GM12878 (cell line): ENCODE measurements around the gene SERPING1. TPM values are rescaled to one million over a fixed set of nuclear protein-coding genes. Genes with fewer than 3 reads are reported as not detected.
A peak's percentile ranks its signal among the peaks of the same experiment; 100 is the strongest.

Experiments used
- ATAC-seq: fragments of 200-7000 bp; cut with Tn5 transposase; 3 replicates; pipeline ENCODE4 v1.9.1; 2020; ENCODE audit warnings: mild to moderate bottlenecking, moderate library complexity
- BruUV-seq: library from RNA; stranded (reverse); fragments of 400-500 nt; replicated peaks from 2 replicates; lab custom pipeline; 2021; lab: Mats Ljungman, UMichigan
- CTCF ChIA-PET: fragments of 300-600 bp; sonication (Branson Sonifier 250); formaldehyde crosslinking; extraction: SDS; loops from one replicate; lab custom pipeline; 2021; ENCODE audit warnings: inconsistent platforms; lab: Yijun Ruan, JAX
- POLR2A ChIA-PET: fragments of 350-600 bp; formaldehyde crosslinking; extraction: SDS; loops from one replicate; lab custom pipeline; 2021; ENCODE audit warnings: inconsistent platforms; lab: Charles Lee
- RAD21 ChIA-PET: fragments of 300-600 bp; sonication (Branson Sonifier 250); formaldehyde crosslinking; loops from one replicate; lab custom pipeline; 2023; ENCODE audit warnings: antibody characterized with exemption; ENCODE audit not compliant: unreplicated experiment; lab: Charles Lee
- SMC1A ChIA-PET: fragments of 300-600 bp; sonication (Branson Sonifier 250); formaldehyde crosslinking; loops from one replicate; lab custom pipeline; 2023; ENCODE audit not compliant: unreplicated experiment, uncharacterized antibody; lab: Charles Lee
- DNase-seq: peaks from one replicate; pipeline ENCODE4 v3.0.0-alpha.2; 2011; ENCODE audit warnings: low read depth, low spot score
- FAIRE-seq: peaks from 3 replicates; lab custom pipeline; 2011; peaks lifted over from hg19 to GRCh38; lab: Jason Lieb, UNC
- H2AFZ ChIP-seq: 2 replicates; pipeline ENCODE4 v1.6.0; 2011; ENCODE audit warnings: low read depth, low read length, control low read depth; ENCODE audit not compliant: control insufficient read depth
- H3K27ac ChIP-seq: 2 replicates; pipeline ENCODE4 v1.5.1; 2011; ENCODE audit warnings: control low read depth; ENCODE audit not compliant: control insufficient read depth, insufficient read depth
- H3K27me3 ChIP-seq, 2 experiments: replicated peaks in 1 of 2; 2 replicates each; pipeline versions ENCODE4 v1.6.0 to v1.6.1; 2011; ENCODE audit warnings: low read length in 1 of 2; ENCODE audit not compliant: control insufficient read depth in 2 of 2, insufficient read depth in 2 of 2
- H3K36me3 ChIP-seq, 2 experiments: 2 replicates each; pipeline ENCODE4 v1.5.1; 2011; ENCODE audit warnings: low read length in 1 of 2; ENCODE audit not compliant: control insufficient read depth in 2 of 2, insufficient read depth in 2 of 2
- H3K4me1 ChIP-seq: 2 replicates; pipeline ENCODE4 v1.6.1; 2011; ENCODE audit warnings: mild to moderate bottlenecking, low read length, moderate library complexity, mixed read lengths; ENCODE audit not compliant: control insufficient read depth, insufficient read depth
- H3K4me2 ChIP-seq: 2 replicates; pipeline ENCODE4 v1.6.0; 2011; ENCODE audit warnings: control low read depth; ENCODE audit not compliant: control insufficient read depth, insufficient read depth
- H3K4me3 ChIP-seq: fragments of 200-600 bp; sonication (generic); 2 replicates; pipeline ENCODE4 v1.5.1; 2016
- H3K79me2 ChIP-seq: 2 replicates; pipeline ENCODE4 v1.6.0; 2011; ENCODE audit warnings: low read length; ENCODE audit not compliant: control insufficient read depth, insufficient read depth
- H3K9ac ChIP-seq: 2 replicates; pipeline ENCODE4 v1.8.0; 2011; ENCODE audit warnings: low read length, control low read depth, mixed read lengths; ENCODE audit not compliant: control insufficient read depth, insufficient read depth
- H3K9me3 ChIP-seq: replicated peaks from 3 replicates; pipeline ENCODE4 v1.5.1; 2011; ENCODE audit warnings: mild to moderate bottlenecking, low read length; ENCODE audit not compliant: control insufficient read depth, insufficient read depth
- H4K20me1 ChIP-seq: 2 replicates; pipeline ENCODE4 v1.6.0; 2011; ENCODE audit not compliant: control insufficient read depth, insufficient read depth
- ASH2L ChIP-seq: fragments of 300-600, 200-600 bp; sonication (generic); IDR thresholded peaks from 2 replicates; pipeline ENCODE4 v1.6.1; 2017; ENCODE audit warnings: low read depth, mild to moderate bottlenecking, borderline replicate concordance
- ATF7 ChIP-seq: fragments of 450-650 bp; IDR thresholded peaks from 2 replicates; pipeline ENCODE4 v1.6.1; 2016; ENCODE audit warnings: low read depth, mild to moderate bottlenecking
- BHLHE40 ChIP-seq, 2 experiments: fragments of 450-650 bp in 1 of 2; IDR thresholded peaks; 2 replicates each; pipeline ENCODE4 v1.6.1; 2011 to 2017; ENCODE audit warnings: low read depth in 2 of 2, borderline replicate concordance in 1 of 2, improper control_type of control experiment in 1 of 2, low read length in 1 of 2, mild to moderate bottlenecking in 1 of 2
- CBX5 ChIP-seq: sonication (generic); IDR thresholded peaks from 2 replicates; pipeline ENCODE4 v1.6.1; 2016; ENCODE audit warnings: low read depth, moderate library complexity, mild to moderate bottlenecking, inconsistent platforms
- CHD1 ChIP-seq: IDR thresholded peaks from 2 replicates; pipeline ENCODE4 v1.6.1; 2012; ENCODE audit warnings: low read depth, low read length, improper control_type of control experiment
- IKZF1 ChIP-seq: fragments of 450-650 bp; conservative IDR thresholded peaks from 2 replicates; pipeline ENCODE4 v1.6.1; 2017; ENCODE audit warnings: antibody characterized with exemption, mild to moderate bottlenecking
- IKZF2 ChIP-seq, 2 experiments: fragments of 450-650 bp; IDR thresholded peaks; 2 replicates each; pipeline ENCODE4 v1.6.1; 2017; ENCODE audit warnings: mild to moderate bottlenecking in 2 of 2, moderate library complexity in 2 of 2
- JUND ChIP-seq: IDR thresholded peaks from 2 replicates; pipeline ENCODE4 v1.6.1; 2012; ENCODE audit warnings: low read depth, mild to moderate bottlenecking, low read length, improper control_type of control experiment, moderate library complexity
- MTA2 ChIP-seq: fragments of 450-650 bp; IDR thresholded peaks from 2 replicates; pipeline ENCODE4 v1.6.1; 2016; ENCODE audit warnings: low read depth, mild to moderate bottlenecking, moderate library complexity
- MXI1 ChIP-seq: fragments of 150-350 bp; IDR thresholded peaks from 2 replicates; pipeline ENCODE4 v1.6.1; 2011; ENCODE audit warnings: low read depth, mild to moderate bottlenecking, inconsistent platforms, low read length, improper control_type of control experiment
- NRF1 ChIP-seq: conservative IDR thresholded peaks from 2 replicates; pipeline ENCODE4 v1.6.1; 2011; ENCODE audit warnings: mild to moderate bottlenecking, low read depth, low read length, improper control_type of control experiment
- SREBF1 ChIP-seq: IDR thresholded peaks from 2 replicates; pipeline ENCODE4 v1.6.1; 2012; ENCODE audit warnings: mild to moderate bottlenecking, low read length
- WGBS: methylation state at CpG from one replicate; pipeline ENCODE4 v1.1.6; 2016; ENCODE audit warnings: low lambda C conversion rate; ENCODE audit not compliant: insufficient replicate concordance, insufficient coverage; ENCODE audit errors: missing lambda C conversion rate; 5-methylcytosine and 5-hydroxymethylcytosine counted together
- in situ Hi-C: fragments of 300-500 bp; cut with MboI; formaldehyde crosslinking; loops from 9 replicates; pipeline ENCODE4 v1.14.3; 2018; ENCODE audit warnings: mixed read lengths
- intact Hi-C: fragments of 100-400 bp; cut with micrococcal nuclease; formaldehyde crosslinking; loops from one replicate; pipeline ENCODE4 v1.14.2; 2022; ENCODE audit not compliant: unreplicated experiment
- polyA plus RNA-seq, 11 experiments: library from polyadenylated mRNA; depleted of rRNA in 4 of 11; unstranded in 6 of 11; stranded (reverse) in 5 of 11; fragments of >200 nt; fragmentation: Nextera tagmentation in 4 of 11; fragmentation: Illumina TruSeq in 1 of 11; extraction: Ambion mirVana in 4 of 11; extraction: Trizol in 1 of 11; gene quantifications; 1 replicate in 1 of 11; 2 replicates in 10 of 11; pipeline versions ENCODE4 v1.2.1 to v1.2.3, GENCODE V29; 2011 to 2016; ENCODE audit warnings: inconsistent platforms in 2 of 11, missing spikeins in 2 of 11, low read depth in 1 of 11
- total RNA-seq, 4 experiments: library from RNA; depleted of rRNA in 3 of 4; stranded (reverse); fragments of >200 nt in 3 of 4; fragmentation: Illumina TruSeq in 1 of 4; extraction: Trizol in 1 of 4; gene quantifications; 2 replicates each; pipeline versions ENCODE4 v1.2.1 to v1.2.3, GENCODE V29; 2013 to 2021
- TF ChIP-seq, protein P1 (sequence below): fragments of 450-650 bp; IDR thresholded peaks from 2 replicates; pipeline ENCODE4 v1.6.1; 2016; ENCODE audit warnings: mild to moderate bottlenecking
- TF ChIP-seq, protein P2 (sequence below): fragments of 450-650 bp; IDR thresholded peaks from 2 replicates; pipeline ENCODE4 v1.6.1; 2016; ENCODE audit warnings: mild to moderate bottlenecking
- TF ChIP-seq, protein P3 (sequence below): IDR thresholded peaks from 2 replicates; pipeline ENCODE4 v1.6.1; 2011; ENCODE audit warnings: borderline replicate concordance, low read depth, mild to moderate bottlenecking, moderate library complexity, mixed read lengths, low read length; ENCODE audit not compliant: insufficient read depth; ENCODE audit errors: extremely low read length
- TF ChIP-seq, protein P4 (sequence below): fragments of 450-650 bp; IDR thresholded peaks from 2 replicates; pipeline ENCODE4 v1.6.1; 2017; ENCODE audit warnings: low read depth, mild to moderate bottlenecking, moderate library complexity

The SERPING1 gene
- total and polyA plus RNA-seq, 10 of the 15 experiments (the other 5 are each of a cell fraction or from before 2014, with no cell fraction given) = 0.24 to 1.4 TPM; not detected in 8

DNA sequence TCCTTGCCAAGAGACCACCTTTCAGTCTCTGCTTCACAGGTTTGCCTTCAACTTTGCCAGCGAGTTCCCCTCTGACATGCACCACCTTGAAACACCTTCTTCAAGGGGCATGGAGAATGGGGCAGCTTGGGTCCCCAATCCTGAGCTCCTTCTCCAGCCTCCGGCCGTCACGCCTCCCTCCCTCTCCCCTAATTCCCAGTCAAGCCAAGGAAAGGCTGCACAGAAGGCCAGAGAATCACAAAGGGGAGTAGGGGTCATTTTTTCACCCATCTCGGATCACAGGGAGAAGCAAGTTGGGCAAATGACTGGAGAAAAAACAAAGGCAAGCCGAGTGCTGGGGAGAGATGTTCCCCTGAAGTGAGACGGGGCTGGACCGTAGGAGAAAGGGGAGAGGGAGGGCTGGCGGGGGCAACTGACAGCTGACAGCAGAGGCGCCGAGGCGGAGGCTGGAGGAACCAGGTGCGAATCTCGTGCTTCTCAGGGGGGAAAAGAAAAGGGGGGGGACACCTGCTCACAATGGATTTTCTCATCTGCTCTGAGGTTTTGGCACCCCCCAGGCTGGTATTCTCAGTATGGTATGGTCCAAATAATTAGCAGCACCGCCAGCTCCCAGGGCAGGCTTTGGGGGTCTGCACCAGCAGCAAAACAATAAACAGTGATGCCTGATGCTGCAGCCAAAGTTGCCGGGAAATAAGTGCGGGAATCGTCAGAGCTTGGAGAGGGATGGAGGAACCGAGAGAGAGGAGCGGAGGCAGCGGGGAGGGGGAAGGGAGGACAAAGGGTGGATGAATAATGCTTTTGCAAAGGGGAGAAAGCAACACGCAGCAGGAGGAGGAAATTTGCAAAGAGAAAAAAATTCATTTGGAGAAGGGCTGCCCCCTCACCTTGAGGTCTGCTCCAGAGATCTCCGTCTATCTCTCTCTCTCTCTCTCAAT, 51.6 kb downstream of the SERPING1 start:
- Histone ChIP-seq H3K36me3 (no peaks in the 10 kb centered on the region), H3K27ac (no peak overlapping the region), H3K9me3 (no peaks in the 10 kb centered on the region), H3K79me2 (no peaks in the 10 kb centered on the region), H3K4me2 (peak overlapping the region; percentile 75), H2AFZ (no peak overlapping the region), H3K4me3 (peak overlapping the region; percentile 60; the same call in 1 of the 2 replicates), H3K9ac (no peak overlapping the region), H4K20me1 (no peaks in the 10 kb centered on the region), H3K4me1 (peaks cover 12% of the 10 kb centered on the region), H3K27me3 (peaks cover 12 to 17% of the 10 kb centered on the region in 2 experiments)
- SMC1A ChIA-PET = interaction anchor here (1.0 to 2.1 kb wide), 2 partner anchors 8 to 81 kb away, joined by 3 to 6 read pairs; partner anchors contain the start of gene UBE2L6
- no peak for DNase-seq
- in situ Hi-C loops = no loop called here
- ATAC-seq = no peak
- CTCF ChIA-PET = interaction anchor here (0.7 to 13.9 kb wide), 10 partner anchors 9 to 326 kb away, joined by 3 to 319 read pairs (median 4); partner anchors contain the start of gene UBE2L6
- 13% methylated on average over 16 of the region's 23 CpGs for WGBS
- POLR2A ChIA-PET = interaction anchor here (0.7 to 1.0 kb wide), 2 partner anchors 10 to 13 kb away, joined by 3 to 10 read pairs; no protein-coding TSS in a partner anchor
- BruUV-seq = no TSS peak
- intact Hi-C loops = no loop called here
- FAIRE-seq = no peak
- RAD21 ChIA-PET = interaction anchor here (0.7 to 1.2 kb wide), 2 partner anchors 66 to 634 kb away, joined by 3 to 4 read pairs; no protein-coding TSS in a partner anchor
- TF ChIP-seq IKZF2 (IDR thresholded peaks at IDR 0.05) (peak in 1 of 2 experiments; percentile 15; a peak in 2 of 4 replicates), CBX5 (no peak), CHD1 (peak; percentile 92; the same call in 1 of the 2 replicates), BHLHE40 (IDR thresholded peaks at IDR 0.05; ENCODE audit: borderline replicate concordance in 1 of 2, low read depth in 2 of 2, low read length in 1 of 2) (peak; percentile 82 to 84; a peak in 2 of 4 replicates), JUND (peak; percentile 59; the same call in 1 of the 2 replicates), SREBF1 (peak; percentile 44; the same call in 1 of the 2 replicates), MTA2 (peak; percentile 34; the same call in 1 of the 2 replicates), IKZF1 (peak; percentile 35; the same call in 1 of the 2 replicates), MXI1 (peak; percentile 74; the same call in 1 of the 2 replicates), ASH2L (no peak), NRF1 (no peak), ATF7 (peak; percentile 93)
- TF ChIP-seq, protein P1, sequence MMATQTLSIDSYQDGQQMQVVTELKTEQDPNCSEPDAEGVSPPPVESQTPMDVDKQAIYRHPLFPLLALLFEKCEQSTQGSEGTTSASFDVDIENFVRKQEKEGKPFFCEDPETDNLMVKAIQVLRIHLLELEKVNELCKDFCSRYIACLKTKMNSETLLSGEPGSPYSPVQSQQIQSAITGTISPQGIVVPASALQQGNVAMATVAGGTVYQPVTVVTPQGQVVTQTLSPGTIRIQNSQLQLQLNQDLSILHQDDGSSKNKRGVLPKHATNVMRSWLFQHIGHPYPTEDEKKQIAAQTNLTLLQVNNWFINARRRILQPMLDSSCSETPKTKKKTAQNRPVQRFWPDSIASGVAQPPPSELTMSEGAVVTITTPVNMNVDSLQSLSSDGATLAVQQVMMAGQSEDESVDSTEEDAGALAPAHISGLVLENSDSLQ = peak; percentile 29; the same call in 1 of the 2 replicates
- TF ChIP-seq, protein P2, sequence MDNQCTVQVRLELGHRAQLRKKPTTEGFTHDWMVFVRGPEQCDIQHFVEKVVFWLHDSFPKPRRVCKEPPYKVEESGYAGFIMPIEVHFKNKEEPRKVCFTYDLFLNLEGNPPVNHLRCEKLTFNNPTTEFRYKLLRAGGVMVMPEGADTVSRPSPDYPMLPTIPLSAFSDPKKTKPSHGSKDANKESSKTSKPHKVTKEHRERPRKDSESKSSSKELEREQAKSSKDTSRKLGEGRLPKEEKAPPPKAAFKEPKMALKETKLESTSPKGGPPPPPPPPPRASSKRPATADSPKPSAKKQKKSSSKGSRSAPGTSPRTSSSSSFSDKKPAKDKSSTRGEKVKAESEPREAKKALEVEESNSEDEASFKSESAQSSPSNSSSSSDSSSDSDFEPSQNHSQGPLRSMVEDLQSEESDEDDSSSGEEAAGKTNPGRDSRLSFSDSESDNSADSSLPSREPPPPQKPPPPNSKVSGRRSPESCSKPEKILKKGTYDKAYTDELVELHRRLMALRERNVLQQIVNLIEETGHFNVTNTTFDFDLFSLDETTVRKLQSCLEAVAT = peak; percentile 17; the same call in 1 of the 2 replicates
- TF ChIP-seq, protein P3, sequence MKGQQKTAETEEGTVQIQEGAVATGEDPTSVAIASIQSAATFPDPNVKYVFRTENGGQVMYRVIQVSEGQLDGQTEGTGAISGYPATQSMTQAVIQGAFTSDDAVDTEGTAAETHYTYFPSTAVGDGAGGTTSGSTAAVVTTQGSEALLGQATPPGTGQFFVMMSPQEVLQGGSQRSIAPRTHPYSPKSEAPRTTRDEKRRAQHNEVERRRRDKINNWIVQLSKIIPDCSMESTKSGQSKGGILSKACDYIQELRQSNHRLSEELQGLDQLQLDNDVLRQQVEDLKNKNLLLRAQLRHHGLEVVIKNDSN = no peak
- TF ChIP-seq, protein P4, sequence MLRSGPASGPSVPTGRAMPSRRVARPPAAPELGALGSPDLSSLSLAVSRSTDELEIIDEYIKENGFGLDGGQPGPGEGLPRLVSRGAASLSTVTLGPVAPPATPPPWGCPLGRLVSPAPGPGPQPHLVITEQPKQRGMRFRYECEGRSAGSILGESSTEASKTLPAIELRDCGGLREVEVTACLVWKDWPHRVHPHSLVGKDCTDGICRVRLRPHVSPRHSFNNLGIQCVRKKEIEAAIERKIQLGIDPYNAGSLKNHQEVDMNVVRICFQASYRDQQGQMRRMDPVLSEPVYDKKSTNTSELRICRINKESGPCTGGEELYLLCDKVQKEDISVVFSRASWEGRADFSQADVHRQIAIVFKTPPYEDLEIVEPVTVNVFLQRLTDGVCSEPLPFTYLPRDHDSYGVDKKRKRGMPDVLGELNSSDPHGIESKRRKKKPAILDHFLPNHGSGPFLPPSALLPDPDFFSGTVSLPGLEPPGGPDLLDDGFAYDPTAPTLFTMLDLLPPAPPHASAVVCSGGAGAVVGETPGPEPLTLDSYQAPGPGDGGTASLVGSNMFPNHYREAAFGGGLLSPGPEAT = peak; percentile 58; the same call in 1 of the 2 replicates
